Measurements from ENCODE around the gene JARID2. TPM values are rescaled to one million over a fixed set of nuclear protein-coding genes. Genes with fewer than 3 reads are reported as not detected.
A peak's percentile ranks its signal among the peaks of the same experiment; 100 is the strongest.

Gene JARID2
- total RNA-seq, 1 donor from 2014 or later: 24.2 TPM

- Histone ChIP-seq H3K4me1 (ENCODE audit: insufficient read depth, low read length) (peaks cover 37% of the 10 kb centered on the region), H2AFZ (ENCODE audit: low read depth, low read length) (no peak overlapping the region), H3K9me3 (ENCODE audit: insufficient read depth, low read depth, low read length) (no peaks in the 10 kb centered on the region), H3K27ac (ENCODE audit: low read depth, low read length) (no peak overlapping the region), H3K4me2 (ENCODE audit: low read length) (no peak overlapping the region), H4K20me1 (ENCODE audit: insufficient read depth, low read length) (peaks cover 97% of the 10 kb centered on the region), H3K9ac (ENCODE audit: low read length) (no peak overlapping the region), H3K4me3 (ENCODE audit: insufficient read depth, low read depth, low read length) (no peak overlapping the region), H3K79me2 (ENCODE audit: insufficient read depth, low read length) (peaks cover 91% of the 10 kb centered on the region), H3K36me3 (ENCODE audit: insufficient read depth, low read length) (no peaks in the 10 kb centered on the region), H3K27me3 (ENCODE audit: insufficient read depth, low read length) (no peaks in the 10 kb centered on the region)
- Mint-ChIP-seq H3K27ac (ENCODE audit: unreplicated experiment) (peak overlapping the region; percentile 3), H3K27me3 (ENCODE audit: low read depth, unreplicated experiment) (no peaks in the 10 kb centered on the region), H3K36me3 (ENCODE audit: low read depth, unreplicated experiment) (peaks cover 12% of the 10 kb centered on the region), H3K4me1 (ENCODE audit: low read depth, unreplicated experiment) (peaks cover 68% of the 10 kb centered on the region), H3K4me3 (ENCODE audit: unreplicated experiment) (no peak overlapping the region), H3K9me3 (ENCODE audit: unreplicated experiment) (no peaks in the 10 kb centered on the region)
- DNase-seq (ENCODE audit: low read depth) (no peak), FAIRE-seq (no peak)
- no peak for TF ChIP-seq CTCF (IDR thresholded peaks at IDR 0.05; ENCODE audit: insufficient read depth, low read depth, low read length)
- TF ChIP-seq EZH2 (IDR thresholded peaks at IDR 0.05; ENCODE audit: insufficient read depth, low read length): no peak
Measured at GRCh38 chr6:15434823-15435380, 189.0 kb downstream of the JARID2 start.

- peaks cover 68% of the 10 kb centered on the region for H3K4me1 Mint-ChIP-seq (ENCODE audit: low read depth, unreplicated experiment)
- H3K4me3 ChIP-seq (ENCODE audit: insufficient read depth, low read depth, low read length): no peak overlapping the region
Measured at GRCh38 chr6:15435468-15435867, 189.6 kb downstream of the JARID2 start.

More at GRCh38 chr6:15435468-15435867, 189.6 kb downstream of the JARID2 start:
- no peak overlapping the region for H3K4me2 ChIP-seq (ENCODE audit: low read length)
- no peak overlapping the region for H3K9ac ChIP-seq (ENCODE audit: low read length)
- TF ChIP-seq CTCF (IDR thresholded peaks at IDR 0.05; ENCODE audit: insufficient read depth, low read depth, low read length) (no peak), EZH2 (IDR thresholded peaks at IDR 0.05; ENCODE audit: insufficient read depth, low read length) (no peak)
- H3K9me3 Mint-ChIP-seq (ENCODE audit: unreplicated experiment): no peaks in the 10 kb centered on the region
- H4K20me1 ChIP-seq (ENCODE audit: insufficient read depth, low read length): peaks cover 97% of the 10 kb centered on the region
- H3K27me3 Mint-ChIP-seq (ENCODE audit: low read depth, unreplicated experiment): no peaks in the 10 kb centered on the region
- peaks cover 94% of the 10 kb centered on the region for H3K79me2 ChIP-seq (ENCODE audit: insufficient read depth, low read length)
- no peak overlapping the region for H3K4me3 Mint-ChIP-seq (ENCODE audit: unreplicated experiment)
- no peaks in the 10 kb centered on the region for H3K36me3 ChIP-seq (ENCODE audit: insufficient read depth, low read length)
- peaks cover 12% of the 10 kb centered on the region for H3K36me3 Mint-ChIP-seq (ENCODE audit: low read depth, unreplicated experiment)
- no peak overlapping the region for H3K27ac ChIP-seq (ENCODE audit: low read depth, low read length)
- peaks cover 35% of the 10 kb centered on the region for H3K4me1 ChIP-seq (ENCODE audit: insufficient read depth, low read length)
- no peaks in the 10 kb centered on the region for H3K27me3 ChIP-seq (ENCODE audit: insufficient read depth, low read length)
- FAIRE-seq (no peak), DNase-seq (ENCODE audit: low read depth) (no peak)
- no peak overlapping the region for H3K27ac Mint-ChIP-seq (ENCODE audit: unreplicated experiment)
- H3K9me3 ChIP-seq (ENCODE audit: insufficient read depth, low read depth, low read length): no peaks in the 10 kb centered on the region
- no peak overlapping the region for H2AFZ ChIP-seq (ENCODE audit: low read depth, low read length)
